Measurements from ENCODE around the gene COL4A1.

COL4A1 gene

GRCh38 chr13:110212529-110212928, 94.4 kb downstream of the COL4A1 start:
- TF ChIP-seq POLR2AphosphoS5 (IDR thresholded peaks at IDR 0.05; ENCODE audit: low read depth) (no peak), SPI1 (IDR thresholded peaks at IDR 0.05; ENCODE audit: borderline replicate concordance, low read depth) (no peak), GABPA (IDR thresholded peaks at IDR 0.05; ENCODE audit: low read depth) (no peak), REST (IDR thresholded peaks at IDR 0.05; ENCODE audit: insufficient replicate concordance, low read depth) (no peak)
- TF ChIP-seq, protein P1, sequence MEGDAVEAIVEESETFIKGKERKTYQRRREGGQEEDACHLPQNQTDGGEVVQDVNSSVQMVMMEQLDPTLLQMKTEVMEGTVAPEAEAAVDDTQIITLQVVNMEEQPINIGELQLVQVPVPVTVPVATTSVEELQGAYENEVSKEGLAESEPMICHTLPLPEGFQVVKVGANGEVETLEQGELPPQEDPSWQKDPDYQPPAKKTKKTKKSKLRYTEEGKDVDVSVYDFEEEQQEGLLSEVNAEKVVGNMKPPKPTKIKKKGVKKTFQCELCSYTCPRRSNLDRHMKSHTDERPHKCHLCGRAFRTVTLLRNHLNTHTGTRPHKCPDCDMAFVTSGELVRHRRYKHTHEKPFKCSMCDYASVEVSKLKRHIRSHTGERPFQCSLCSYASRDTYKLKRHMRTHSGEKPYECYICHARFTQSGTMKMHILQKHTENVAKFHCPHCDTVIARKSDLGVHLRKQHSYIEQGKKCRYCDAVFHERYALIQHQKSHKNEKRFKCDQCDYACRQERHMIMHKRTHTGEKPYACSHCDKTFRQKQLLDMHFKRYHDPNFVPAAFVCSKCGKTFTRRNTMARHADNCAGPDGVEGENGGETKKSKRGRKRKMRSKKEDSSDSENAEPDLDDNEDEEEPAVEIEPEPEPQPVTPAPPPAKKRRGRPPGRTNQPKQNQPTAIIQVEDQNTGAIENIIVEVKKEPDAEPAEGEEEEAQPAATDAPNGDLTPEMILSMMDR (IDR thresholded peaks at IDR 0.05; ENCODE audit: insufficient read depth, low read length): no peak
- Histone ChIP-seq H3K27ac (replicated peaks) (no peak overlapping the region), H3K27me3 (ENCODE audit: insufficient read depth, poor library complexity, severe bottlenecking) (no peaks in the 10 kb centered on the region), H3K4me3 (replicated peaks; ENCODE audit: insufficient read depth, low read length) (no peak overlapping the region)
- DNase-seq (ENCODE audit: low read depth in 1 of 2, low spot score in 1 of 2): no peak

- DNase-seq (ENCODE audit: low read depth in 1 of 2, low spot score in 1 of 2): no peak
- Histone ChIP-seq H3K27me3 (ENCODE audit: insufficient read depth, poor library complexity, severe bottlenecking) (no peaks in the 10 kb centered on the region), H3K27ac (replicated peaks) (no peak overlapping the region), H3K4me3 (replicated peaks; ENCODE audit: insufficient read depth, low read length) (no peak overlapping the region)
- no peak for TF ChIP-seq SPI1 (IDR thresholded peaks at IDR 0.05; ENCODE audit: borderline replicate concordance, low read depth)
- no peak for TF ChIP-seq REST (IDR thresholded peaks at IDR 0.05; ENCODE audit: insufficient replicate concordance, low read depth)
These were observed 95.2 kb downstream of the COL4A1 start for GRCh38 chr13:110211735-110212134.

DNA sequence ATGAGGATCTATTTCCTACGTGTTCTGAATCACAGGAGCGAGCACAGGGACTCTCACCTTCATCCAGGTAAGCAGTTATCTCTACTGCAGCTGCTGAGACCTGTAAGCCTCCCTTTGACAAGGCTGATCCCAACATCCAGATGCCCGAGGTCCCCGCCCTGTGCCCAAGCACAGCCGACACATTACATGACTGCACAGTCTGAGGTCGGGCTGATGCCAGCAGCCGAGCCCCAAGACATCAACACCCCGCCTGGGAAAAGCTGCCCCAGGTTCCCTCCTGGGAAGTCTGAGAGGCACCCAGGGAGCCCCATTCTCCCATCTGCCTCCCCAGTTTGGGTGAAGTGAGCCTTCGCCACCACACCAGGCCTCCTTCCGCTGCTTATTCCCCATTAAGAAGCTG, 95.9 kb downstream of the COL4A1 start:
- Histone ChIP-seq H3K27ac (replicated peaks) (no peak overlapping the region), H3K27me3 (ENCODE audit: insufficient read depth, poor library complexity, severe bottlenecking) (no peaks in the 10 kb centered on the region), H3K4me3 (replicated peaks; ENCODE audit: insufficient read depth, low read length) (no peak overlapping the region)
- DNase-seq (ENCODE audit: low read depth in 1 of 2, low spot score in 1 of 2): no peak
- TF ChIP-seq, protein P1 (IDR thresholded peaks at IDR 0.05; ENCODE audit: insufficient read depth, low read length): no peak
- TF ChIP-seq SPI1 (IDR thresholded peaks at IDR 0.05; ENCODE audit: borderline replicate concordance, low read depth) (no peak), REST (IDR thresholded peaks at IDR 0.05; ENCODE audit: insufficient replicate concordance, low read depth) (no peak), POLR2AphosphoS5 (IDR thresholded peaks at IDR 0.05; ENCODE audit: low read depth) (no peak), GABPA (IDR thresholded peaks at IDR 0.05; ENCODE audit: low read depth) (no peak)

GRCh38 chr13:110210604-110210985, 96.4 kb downstream of the COL4A1 start:
- TF ChIP-seq, protein P1 (IDR thresholded peaks at IDR 0.05; ENCODE audit: insufficient read depth, low read length): no peak
- no peak for TF ChIP-seq SPI1 (IDR thresholded peaks at IDR 0.05; ENCODE audit: borderline replicate concordance, low read depth)
- no peak for TF ChIP-seq GABPA (IDR thresholded peaks at IDR 0.05; ENCODE audit: low read depth)
- no peak for TF ChIP-seq POLR2AphosphoS5 (IDR thresholded peaks at IDR 0.05; ENCODE audit: low read depth)
- TF ChIP-seq REST (IDR thresholded peaks at IDR 0.05; ENCODE audit: insufficient replicate concordance, low read depth): no peak
- no peak overlapping the region for H3K27ac ChIP-seq (replicated peaks)
- H3K27me3 ChIP-seq (ENCODE audit: insufficient read depth, poor library complexity, severe bottlenecking): no peaks in the 10 kb centered on the region
- no peak for DNase-seq (ENCODE audit: low read depth in 1 of 2, low spot score in 1 of 2)
- H3K4me3 ChIP-seq (replicated peaks; ENCODE audit: insufficient read depth, low read length): no peak overlapping the region
